GM12874 (cell line): ENCODE data around the gene SLC16A10.

Experiments
- CTCF ChIP-seq: IDR thresholded peaks from 2 replicates; pipeline ENCODE4 v1.5.1; 2011; ENCODE audit warnings: low read depth, mild to moderate bottlenecking, control low read depth, low read length, moderate library complexity; ENCODE audit not compliant: insufficient read depth

The SLC16A10 gene

DNA sequence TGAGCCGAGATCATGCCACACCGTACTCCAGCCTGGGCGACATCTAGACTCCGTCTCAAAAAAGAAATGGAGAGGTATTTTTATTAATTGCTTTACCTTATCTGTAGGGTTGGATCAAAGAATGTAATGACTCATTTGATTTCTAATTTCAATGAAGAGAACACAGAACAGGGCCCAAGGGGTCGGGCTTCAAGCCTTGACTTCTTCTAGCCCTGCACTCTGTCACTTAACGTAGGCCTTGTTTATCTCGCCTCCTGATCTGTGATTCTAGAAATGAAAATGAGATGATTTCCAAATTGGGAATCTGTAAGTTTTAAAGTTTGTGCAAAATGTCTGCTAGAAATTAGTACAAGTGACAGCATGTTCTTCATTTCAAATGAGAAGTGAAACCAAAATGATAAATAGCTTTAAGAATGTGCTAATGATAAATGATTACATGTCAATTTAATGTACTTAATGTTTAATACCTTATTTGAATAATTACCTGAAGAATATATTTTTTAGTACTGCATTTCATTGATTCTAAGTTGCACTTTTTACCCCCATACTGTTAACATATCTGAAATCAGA lies 180.5 kb downstream of the SLC16A10 start:
- TF ChIP-seq CTCF: no peak

- TF ChIP-seq CTCF: no peak
Observed at GRCh38 chr6:111269401-111269970, 182.2 kb downstream of the SLC16A10 start.

- no peak for TF ChIP-seq CTCF
Observed at GRCh38 chr6:111270121-111270520, 182.8 kb downstream of the SLC16A10 start.

- no peak for TF ChIP-seq CTCF
Observed at GRCh38 chr6:111274593-111275217, 187.4 kb downstream of the SLC16A10 start.

GRCh38 chr6:111276335-111276734 lies 189.0 kb downstream of the SLC16A10 start:
- no peak for TF ChIP-seq CTCF

DNA sequence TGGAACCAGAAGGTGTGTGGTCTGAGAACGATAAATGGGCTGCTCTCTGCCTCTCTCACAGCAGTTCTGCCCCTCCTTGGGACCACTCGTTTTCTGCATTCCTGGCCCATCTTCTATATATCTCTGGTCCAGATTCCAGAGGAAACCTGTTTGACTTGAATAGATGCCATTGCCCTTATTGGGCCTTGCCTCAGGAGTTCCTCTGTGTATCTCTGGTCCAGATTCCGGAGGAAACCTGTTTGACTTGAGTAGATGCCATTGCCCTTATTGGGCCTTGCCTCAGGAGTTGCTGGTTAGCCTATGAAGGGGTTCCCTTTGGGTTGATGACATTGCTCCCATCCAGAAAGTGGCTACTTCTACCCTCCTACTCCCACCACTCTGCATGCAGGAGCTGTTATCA lies 189.4 kb downstream of the SLC16A10 start:
- TF ChIP-seq CTCF: no peak

DNA sequence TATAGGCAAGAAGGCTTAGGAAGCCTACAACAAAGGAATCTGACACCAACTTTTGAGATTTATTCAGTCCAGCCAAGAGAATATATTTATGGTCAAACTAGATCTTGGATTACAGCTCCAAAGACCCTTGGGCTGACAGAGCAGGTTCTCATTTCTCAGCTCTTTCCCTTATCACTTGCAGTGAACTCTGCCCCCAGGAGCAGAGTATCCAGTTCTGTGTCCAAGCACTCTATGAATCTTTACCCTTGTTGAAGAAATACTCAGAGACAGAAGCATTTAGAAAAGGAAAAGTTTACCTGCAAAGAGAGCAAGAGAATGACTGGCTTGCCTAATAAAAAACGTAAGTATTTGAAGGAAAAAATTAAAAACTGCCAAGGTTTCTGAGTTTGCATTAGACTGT lies 190.5 kb downstream of the SLC16A10 start:
- TF ChIP-seq CTCF: no peak
